HCT116 (cell line): ENCODE results near the gene ASB14. TPM values are rescaled to one million over a fixed set of nuclear protein-coding genes. Genes with fewer than 3 reads are reported as not detected.

Experiments used
- ATAC-seq: fragments of 200-7000 bp; cut with Tn5 transposase; 2 replicates; pipeline ENCODE4 v1.9.1; 2020; ENCODE audit warnings: mild to moderate bottlenecking, moderate library complexity
- BruUV-seq: library from RNA; stranded (reverse); fragments of 400-500 nt; replicated peaks from 2 replicates; lab custom pipeline; 2021; lab: Mats Ljungman, UMichigan
- CTCF ChIA-PET: fragments of 300-600 bp; sonication (Branson Sonifier 250); formaldehyde crosslinking; loops from one replicate; lab custom pipeline; 2021; ENCODE audit warnings: antibody characterized with exemption; lab: Charles Lee
- POLR2A ChIA-PET: fragments of 300-600, 350-600 bp; sonication (Branson Sonifier 250); formaldehyde crosslinking; loops from one replicate; lab custom pipeline; 2021; ENCODE audit warnings: antibody characterized with exemption; lab: Charles Lee
- RAD21 ChIA-PET, 2 experiments: fragments of 300-600 bp; sonication (Branson Sonifier 250); formaldehyde crosslinking; loops; one replicate each; lab custom pipeline; 2023; ENCODE audit warnings: low total read pairs in 2 of 2; ENCODE audit not compliant: uncharacterized antibody in 2 of 2, unreplicated experiment in 2 of 2, low non-redundant PET in 1 of 2; lab: Charles Lee
- DNase-seq: peaks from one replicate; pipeline ENCODE4 v3.0.0-alpha.2; 2010; ENCODE audit warnings: low read depth, low spot score
- H2AFZ ChIP-seq: fragments of 200-600 bp; shearing (Covaris generic), sonication (generic); 2 replicates; pipeline ENCODE4 v1.6.1; 2017; ENCODE audit warnings: low read depth, mixed run types, mixed read lengths, antibody characterized with exemption, low read length; ENCODE audit not compliant: poor library complexity, severe bottlenecking
- H3K27ac ChIP-seq: 2 replicates; pipeline ENCODE4 v1.5.1; 2012; ENCODE audit warnings: low read depth, low read length
- H3K27me3 ChIP-seq: fragments of 200-600 bp; sonication (generic); 2 replicates; pipeline ENCODE4 v1.6.1; 2016; ENCODE audit warnings: mixed run types, low read length, mixed read lengths; ENCODE audit not compliant: insufficient read depth
- H3K36me3 ChIP-seq, 2 experiments: fragments of 200-500 bp in 1 of 2; fragments of 200-600 bp in 1 of 2; sonication (Bioruptor generic) in 1 of 2; sonication (generic) in 1 of 2; 2 replicates each; pipeline versions ENCODE4 v1.5.1 to v1.6.1; 2014 to 2016; ENCODE audit warnings: low read length in 2 of 2, inconsistent platforms in 1 of 2, mixed read lengths in 1 of 2, mixed run types in 1 of 2; ENCODE audit not compliant: insufficient read depth in 2 of 2, control insufficient read depth in 1 of 2
- H3K4me1 ChIP-seq, 2 experiments: fragments of 200-600 bp in 1 of 2; sonication (generic) in 1 of 2; 2 replicates each; pipeline versions ENCODE4 v1.5.1 to v1.6.1; 2012 to 2017; ENCODE audit warnings: low read length in 2 of 2, inconsistent platforms in 1 of 2, mild to moderate bottlenecking in 1 of 2, mixed read lengths in 1 of 2, mixed run types in 1 of 2, moderate library complexity in 1 of 2; ENCODE audit not compliant: insufficient read depth in 2 of 2, control insufficient read depth in 1 of 2
- H3K4me2 ChIP-seq: fragments of 200-600 bp; sonication (generic); 2 replicates; pipeline ENCODE4 v1.6.1; 2017; ENCODE audit warnings: mixed run types, low read length, mixed read lengths
- H3K4me3 ChIP-seq, 2 experiments: fragments of 200-600 bp in 1 of 2; sonication (generic) in 1 of 2; replicated peaks in 1 of 2; 2 replicates each; pipeline ENCODE4 v1.5.1; 2011 to 2016; ENCODE audit warnings: low read length in 2 of 2, control low read depth in 1 of 2, low read depth in 1 of 2, mild to moderate bottlenecking in 1 of 2, mixed read lengths in 1 of 2, mixed run types in 1 of 2
- H3K79me2 ChIP-seq: fragments of 200-600 bp; sonication (generic); 2 replicates; pipeline ENCODE4 v1.6.1; 2017; ENCODE audit warnings: mild to moderate bottlenecking, mixed run types, low read length, moderate library complexity, mixed read lengths; ENCODE audit not compliant: insufficient read depth
- H3K9ac ChIP-seq: fragments of 200-600 bp; sonication (generic); 2 replicates; pipeline ENCODE4 v1.6.1; 2016; ENCODE audit warnings: low read length, mixed read lengths
- H3K9me2 ChIP-seq: fragments of 200-600 bp; sonication (generic), shearing (Covaris generic); 2 replicates; pipeline ENCODE4 v1.6.1; 2017; ENCODE audit warnings: mixed run types, mild to moderate bottlenecking, moderate library complexity; ENCODE audit not compliant: insufficient read depth
- H3K9me3 ChIP-seq, 2 experiments: fragments of 200-500 bp in 1 of 2; fragments of 200-600 bp in 1 of 2; sonication (Bioruptor generic) in 1 of 2; sonication (generic) in 1 of 2; 2 replicates each; pipeline ENCODE4 v1.6.1; 2014 to 2017; ENCODE audit warnings: low read length in 2 of 2, mixed read lengths in 2 of 2, inconsistent platforms in 1 of 2, low read depth in 1 of 2, mild to moderate bottlenecking in 1 of 2, mixed run types in 1 of 2, moderate library complexity in 1 of 2; ENCODE audit not compliant: control insufficient read depth in 1 of 2, insufficient read depth in 1 of 2
- H4K20me1 ChIP-seq: fragments of 200-600 bp; sonication (generic), shearing (Covaris generic); 2 replicates; pipeline ENCODE4 v1.6.1; 2017; ENCODE audit warnings: mixed run types, mild to moderate bottlenecking, moderate library complexity; ENCODE audit not compliant: insufficient read depth
- CBX3 ChIP-seq: IDR thresholded peaks from 2 replicates; pipeline ENCODE4 v1.6.1; 2012; ENCODE audit warnings: low read depth
- CEBPB ChIP-seq: IDR thresholded peaks from 2 replicates; pipeline ENCODE4 v1.6.1; 2012; ENCODE audit warnings: low read depth
- EGR1 ChIP-seq: IDR thresholded peaks from 2 replicates; pipeline ENCODE4 v1.6.1; 2012; ENCODE audit warnings: low read depth
- ELF1 ChIP-seq: IDR thresholded peaks from 2 replicates; pipeline ENCODE4 v1.6.1; 2012; ENCODE audit warnings: low read depth, borderline replicate concordance
- FOSL1 ChIP-seq: IDR thresholded peaks from 2 replicates; pipeline ENCODE4 v1.6.1; 2012; ENCODE audit warnings: low read depth
- JUND ChIP-seq: IDR thresholded peaks from 2 replicates; pipeline ENCODE4 v1.6.1; 2012
- POLR2A ChIP-seq: IDR thresholded peaks from 2 replicates; pipeline ENCODE4 v1.7.0; 2011; ENCODE audit warnings: borderline replicate concordance; ENCODE audit not compliant: insufficient read depth, insufficient read length; ENCODE audit errors: extremely low read depth
- POLR2AphosphoS5 ChIP-seq: IDR thresholded peaks from 2 replicates; pipeline ENCODE4 v1.6.1; 2011; ENCODE audit warnings: mild to moderate bottlenecking, low read depth, low read length, moderate library complexity
- SIN3A ChIP-seq: IDR thresholded peaks from 2 replicates; pipeline ENCODE4 v1.6.1; 2012; ENCODE audit warnings: low read depth
- SP1 ChIP-seq: IDR thresholded peaks from 2 replicates; pipeline ENCODE4 v1.6.1; 2012; ENCODE audit warnings: low read depth
- SRF ChIP-seq: IDR thresholded peaks from 2 replicates; pipeline ENCODE4 v1.6.1; 2012; ENCODE audit warnings: low read depth
- TCF7L2 ChIP-seq: IDR thresholded peaks from 2 replicates; pipeline ENCODE4 v1.7.0; 2011; ENCODE audit warnings: borderline replicate concordance, inconsistent platforms; ENCODE audit not compliant: insufficient read depth, insufficient read length; ENCODE audit errors: extremely low read depth
- intact Hi-C: fragments of 100-400 bp; cut with micrococcal nuclease; formaldehyde crosslinking; loops from 2 replicates; pipeline ENCODE4 v1.10.0; 2022
- total RNA-seq: library from RNA; stranded (reverse); gene quantifications from one replicate; pipeline ENCODE4 v1.2.1, GENCODE V29; 2021; ENCODE audit not compliant: unreplicated experiment
- TF ChIP-seq, protein P1 (sequence below), 3 experiments: fragments of 200-600 bp in 1 of 3; sonication (generic) in 1 of 3; IDR thresholded peaks in 2 of 3; conservative IDR thresholded peaks in 1 of 3; 2 replicates each; pipeline ENCODE4 v1.5.1; 2012 to 2017; ENCODE audit warnings: low read depth in 2 of 3, low read length in 2 of 3, antibody characterized with exemption in 1 of 3, borderline replicate concordance in 1 of 3, control low read depth in 1 of 3, mild to moderate bottlenecking in 1 of 3, mixed read lengths in 1 of 3, mixed run types in 1 of 3, moderate library complexity in 1 of 3; ENCODE audit not compliant: insufficient read depth in 1 of 3
- TF ChIP-seq, protein P2 (sequence below): IDR thresholded peaks from 2 replicates; pipeline ENCODE4 v1.6.1; 2011; ENCODE audit warnings: mild to moderate bottlenecking, low read length, moderate library complexity; ENCODE audit not compliant: insufficient replicate concordance; ENCODE audit errors: extremely low read depth
- TF ChIP-seq, protein P3 (sequence below): IDR thresholded peaks from 2 replicates; pipeline ENCODE4 v1.6.1; 2012
- TF ChIP-seq, protein P4 (sequence below): IDR thresholded peaks from 2 replicates; pipeline ENCODE4 v1.6.1; 2012

The ASB14 gene
- total RNA-seq, 1 experiment from 2014 or later: not detected

DNA sequence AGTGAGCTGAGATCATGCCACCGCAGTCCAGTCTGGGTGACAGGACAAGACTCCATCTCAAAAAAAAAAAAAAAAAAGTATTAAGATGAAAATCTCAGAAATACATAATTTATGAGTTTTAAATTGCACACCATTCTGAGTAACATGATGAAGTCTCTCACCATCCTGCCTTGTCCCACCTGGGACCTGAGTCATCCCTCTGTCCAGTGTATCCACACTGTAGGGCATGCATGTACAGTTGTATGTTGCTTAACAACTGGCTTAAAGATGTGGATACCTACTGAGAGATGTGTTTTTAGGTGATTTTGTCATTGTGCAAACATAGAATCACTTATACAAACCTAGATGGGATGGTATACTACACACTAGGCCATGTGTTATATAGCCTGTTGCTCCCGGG is 17.1 kb downstream of the ASB14 start (continued):
- no peak for TF ChIP-seq SIN3A

DNA sequence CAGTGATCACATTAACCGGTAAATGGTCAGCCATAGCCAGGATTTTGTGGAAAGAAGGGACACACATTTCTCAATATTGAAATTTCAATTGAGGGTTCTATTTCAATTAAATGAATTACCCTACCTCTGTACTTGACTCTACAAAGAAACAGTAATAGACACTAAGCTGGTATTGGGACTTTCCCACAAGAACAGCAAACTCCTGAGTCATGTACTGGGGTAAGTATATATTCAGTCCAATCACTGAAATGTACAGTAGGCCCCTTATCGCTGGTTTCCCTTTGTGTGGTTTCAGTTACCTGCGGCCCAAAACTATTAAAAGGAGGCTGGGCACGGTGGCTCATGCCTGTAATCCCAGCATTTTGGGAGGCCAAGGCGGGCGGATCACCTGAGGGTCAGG is 17.6 kb downstream of the ASB14 start:
- Histone ChIP-seq H3K27me3 (no peaks in the 10 kb centered on the region), H3K36me3 (peaks cover 2 to 10% of the 10 kb centered on the region in 2 experiments; a peak in 2 of 4 replicates), H3K4me2 (no peak overlapping the region), H4K20me1 (no peaks in the 10 kb centered on the region), H3K4me1 (no peaks in the 10 kb centered on the region), H3K79me2 (no peaks in the 10 kb centered on the region), H3K4me3 (no peak overlapping the region), H2AFZ (no peak overlapping the region), H3K9me3 (no peaks in the 10 kb centered on the region), H3K27ac (no peak overlapping the region), H3K9ac (no peak overlapping the region), H3K9me2 (no peaks in the 10 kb centered on the region)
- no peak for ATAC-seq
- intact Hi-C loops: no loop called here
- TF ChIP-seq SP1: no peak
- no peak for TF ChIP-seq POLR2AphosphoS5
- TF ChIP-seq, protein P1, sequence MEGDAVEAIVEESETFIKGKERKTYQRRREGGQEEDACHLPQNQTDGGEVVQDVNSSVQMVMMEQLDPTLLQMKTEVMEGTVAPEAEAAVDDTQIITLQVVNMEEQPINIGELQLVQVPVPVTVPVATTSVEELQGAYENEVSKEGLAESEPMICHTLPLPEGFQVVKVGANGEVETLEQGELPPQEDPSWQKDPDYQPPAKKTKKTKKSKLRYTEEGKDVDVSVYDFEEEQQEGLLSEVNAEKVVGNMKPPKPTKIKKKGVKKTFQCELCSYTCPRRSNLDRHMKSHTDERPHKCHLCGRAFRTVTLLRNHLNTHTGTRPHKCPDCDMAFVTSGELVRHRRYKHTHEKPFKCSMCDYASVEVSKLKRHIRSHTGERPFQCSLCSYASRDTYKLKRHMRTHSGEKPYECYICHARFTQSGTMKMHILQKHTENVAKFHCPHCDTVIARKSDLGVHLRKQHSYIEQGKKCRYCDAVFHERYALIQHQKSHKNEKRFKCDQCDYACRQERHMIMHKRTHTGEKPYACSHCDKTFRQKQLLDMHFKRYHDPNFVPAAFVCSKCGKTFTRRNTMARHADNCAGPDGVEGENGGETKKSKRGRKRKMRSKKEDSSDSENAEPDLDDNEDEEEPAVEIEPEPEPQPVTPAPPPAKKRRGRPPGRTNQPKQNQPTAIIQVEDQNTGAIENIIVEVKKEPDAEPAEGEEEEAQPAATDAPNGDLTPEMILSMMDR (IDR thresholded peaks at IDR 0.05 in 2 of 3, conservative IDR thresholded peaks at IDR 0.05 in 1 of 3; ENCODE audit: borderline replicate concordance in 1 of 3, insufficient read depth in 1 of 3, low read depth in 2 of 3, low read length in 2 of 3): no peak
- TF ChIP-seq, protein P2, sequence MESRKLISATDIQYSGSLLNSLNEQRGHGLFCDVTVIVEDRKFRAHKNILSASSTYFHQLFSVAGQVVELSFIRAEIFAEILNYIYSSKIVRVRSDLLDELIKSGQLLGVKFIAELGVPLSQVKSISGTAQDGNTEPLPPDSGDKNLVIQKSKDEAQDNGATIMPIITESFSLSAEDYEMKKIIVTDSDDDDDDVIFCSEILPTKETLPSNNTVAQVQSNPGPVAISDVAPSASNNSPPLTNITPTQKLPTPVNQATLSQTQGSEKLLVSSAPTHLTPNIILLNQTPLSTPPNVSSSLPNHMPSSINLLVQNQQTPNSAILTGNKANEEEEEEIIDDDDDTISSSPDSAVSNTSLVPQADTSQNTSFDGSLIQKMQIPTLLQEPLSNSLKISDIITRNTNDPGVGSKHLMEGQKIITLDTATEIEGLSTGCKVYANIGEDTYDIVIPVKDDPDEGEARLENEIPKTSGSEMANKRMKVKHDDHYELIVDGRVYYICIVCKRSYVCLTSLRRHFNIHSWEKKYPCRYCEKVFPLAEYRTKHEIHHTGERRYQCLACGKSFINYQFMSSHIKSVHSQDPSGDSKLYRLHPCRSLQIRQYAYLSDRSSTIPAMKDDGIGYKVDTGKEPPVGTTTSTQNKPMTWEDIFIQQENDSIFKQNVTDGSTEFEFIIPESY: no peak
- TF ChIP-seq CBX3: no peak
- no peak for TF ChIP-seq TCF7L2
- no peak for TF ChIP-seq JUND
- no peak for TF ChIP-seq EGR1
- TF ChIP-seq ELF1: no peak
- TF ChIP-seq, protein P3, sequence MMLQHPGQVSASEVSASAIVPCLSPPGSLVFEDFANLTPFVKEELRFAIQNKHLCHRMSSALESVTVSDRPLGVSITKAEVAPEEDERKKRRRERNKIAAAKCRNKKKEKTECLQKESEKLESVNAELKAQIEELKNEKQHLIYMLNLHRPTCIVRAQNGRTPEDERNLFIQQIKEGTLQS: no peak
- TF ChIP-seq CEBPB: no peak
- TF ChIP-seq FOSL1: no peak
- no peak for TF ChIP-seq SRF
- TF ChIP-seq POLR2A: no peak
- TF ChIP-seq, protein P4, sequence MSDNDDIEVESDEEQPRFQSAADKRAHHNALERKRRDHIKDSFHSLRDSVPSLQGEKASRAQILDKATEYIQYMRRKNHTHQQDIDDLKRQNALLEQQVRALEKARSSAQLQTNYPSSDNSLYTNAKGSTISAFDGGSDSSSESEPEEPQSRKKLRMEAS: no peak
- POLR2A ChIA-PET: no interaction called here
- RAD21 ChIA-PET: no interaction called here
- BruUV-seq: no TSS peak
- CTCF ChIA-PET: no interaction called here
- no peak for DNase-seq
